Left lobe of liver (tissue), 2 donors: ENCODE results near the gene CCDC51. TPM values are rescaled to one million over a fixed set of nuclear protein-coding genes. Genes with fewer than 3 reads are reported as not detected.
A peak's percentile ranks its signal among the peaks of the same experiment; 100 is the strongest.
"Not testable (repeated sequence)": the region's sequence is repeated elsewhere in the genome, so short reads cannot be mapped to it uniquely, and the experiment has no call there.

Source experiments
- ATAC-seq: fragments of 200-7000 bp; cut with Tn5 transposase; one replicate; pipeline ENCODE4 v1.9.1; 2020; ENCODE audit warnings: mild to moderate bottlenecking, moderate library complexity
- DNase-seq: peaks from one replicate; pipeline ENCODE4 v3.0.0-alpha.2; 2020; ENCODE audit warnings: low spot score
- total RNA-seq: library from RNA; stranded (reverse); gene quantifications from one replicate; pipeline ENCODE4 v1.2.1, GENCODE V29; 2021
- donor health status: DM: no; HTN: no; CAD: no; lungs with moderate emphysema.
- donor health status: DM: no; HTN: yes; CAD: no.

Gene CCDC51
- total RNA-seq, 1 donor from 2014 or later = 9.2 TPM

- ATAC-seq = peak; percentile 3
Observed at GRCh38 chr3:48466386-48467109, 26.6 kb upstream of the CCDC51 start.

GRCh38 chr3:48465531-48466378 is 25.8 kb upstream of the CCDC51 start:
- DNase-seq (peak; percentile 96), ATAC-seq (peak; percentile 74)

More at GRCh38 chr3:48466386-48467109, 26.6 kb upstream of the CCDC51 start:
- DNase-seq = peak; percentile 62

DNA sequence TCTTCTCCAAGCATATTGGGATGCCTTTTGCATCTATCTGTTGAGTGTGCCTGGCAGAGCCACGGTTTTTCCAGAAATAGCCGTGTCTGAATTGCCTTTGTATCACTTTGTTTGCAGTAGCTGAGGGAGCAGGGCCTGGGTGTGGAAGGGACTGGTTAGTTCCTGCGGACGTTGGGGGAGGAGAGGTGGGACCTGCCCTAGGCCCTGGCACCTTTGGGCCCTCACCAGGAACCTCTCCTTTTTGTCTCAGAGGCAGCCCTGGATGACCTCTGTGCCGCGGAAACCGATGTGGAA is 25.3 kb upstream of the CCDC51 start:
- DNase-seq (no peak), ATAC-seq (no peak)

DNA sequence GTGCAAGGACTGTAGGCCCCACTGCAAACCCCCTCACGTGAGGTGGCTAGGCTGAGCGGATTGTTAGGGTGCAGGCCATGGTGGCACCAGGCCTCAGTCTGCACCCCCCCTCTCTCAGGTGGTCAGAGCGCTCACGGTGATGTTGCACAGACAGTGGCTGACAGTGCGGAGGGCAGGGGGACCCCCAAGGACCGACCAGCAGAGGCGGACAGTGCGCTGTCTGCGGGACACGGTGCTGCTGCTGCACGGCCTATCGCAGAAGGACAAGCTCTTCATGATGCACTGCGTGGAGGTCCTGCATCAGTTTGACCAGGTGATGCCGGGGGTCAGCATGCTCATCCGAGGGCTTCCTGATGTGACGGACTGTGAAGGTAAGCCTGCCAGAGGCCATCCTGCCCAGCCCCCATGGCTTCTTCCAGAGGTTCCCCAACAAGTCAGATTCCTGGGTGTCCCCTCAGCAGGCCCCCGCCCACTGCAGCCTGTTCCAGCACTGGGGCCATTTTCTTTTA is 24.8 kb upstream of the CCDC51 start:
- no peak for ATAC-seq
- no peak for DNase-seq

DNA sequence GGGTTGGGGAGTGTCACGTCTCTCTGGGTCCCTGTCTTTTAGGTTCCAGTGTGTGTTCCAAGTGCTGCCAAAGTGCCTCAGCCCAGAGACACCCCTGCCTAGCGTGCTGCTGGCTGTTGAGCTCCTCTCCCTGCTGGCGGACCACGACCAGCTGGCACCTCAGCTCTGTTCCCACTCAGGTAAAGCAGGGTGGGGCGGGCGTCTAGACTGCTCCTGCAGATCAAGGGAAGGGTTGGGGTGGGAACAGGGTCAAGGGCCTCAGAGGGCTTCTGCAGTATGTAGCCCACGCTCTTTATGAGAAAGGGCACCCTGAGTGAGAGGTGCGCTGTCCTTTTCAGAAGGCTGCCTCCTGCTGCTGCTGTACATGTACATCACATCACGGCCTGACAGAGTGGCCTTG is 23.8 kb upstream of the CCDC51 start:
- ATAC-seq (no peak), DNase-seq (no peak)

DNA sequence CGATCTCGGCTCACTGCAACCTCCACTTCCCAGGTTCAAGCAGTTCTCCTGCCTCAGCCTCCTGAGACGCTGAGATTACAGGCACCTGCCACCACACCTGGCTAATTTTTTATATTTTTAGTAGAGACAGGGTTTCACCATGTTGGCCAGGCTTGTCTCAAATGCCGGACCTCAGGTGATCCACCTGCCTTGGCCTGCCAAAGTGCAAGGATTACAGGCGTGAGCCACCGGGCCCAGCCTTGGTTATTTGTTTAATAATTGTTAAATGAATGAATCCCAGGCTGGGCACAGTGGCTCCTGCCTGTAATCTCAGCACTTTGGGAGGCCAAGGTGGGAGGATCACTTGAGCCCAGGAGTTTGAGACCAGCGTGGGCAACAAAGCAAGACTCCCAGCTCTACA is 21.8 kb upstream of the CCDC51 start:
- not testable (repeated sequence) for ATAC-seq, DNase-seq

- DNase-seq (no peak), ATAC-seq (no peak)
Observed at GRCh38 chr3:48460517-48460902, 20.6 kb upstream of the CCDC51 start.

- DNase-seq (no peak), ATAC-seq (no peak)
Observed at GRCh38 chr3:48459773-48460516, 20.0 kb upstream of the CCDC51 start.

GRCh38 chr3:48459331-48459730 is 19.4 kb upstream of the CCDC51 start:
- no peak for DNase-seq
- no peak for ATAC-seq

- no peak for ATAC-seq
Observed at GRCh38 chr3:48456456-48456855, 16.5 kb upstream of the CCDC51 start.

GRCh38 chr3:48451270-48451669 is 11.4 kb upstream of the CCDC51 start:
- ATAC-seq = no peak
- no peak for DNase-seq

More at GRCh38 chr3:48456456-48456855, 16.5 kb upstream of the CCDC51 start:
- no peak for DNase-seq

- ATAC-seq (peak; percentile 99), DNase-seq (peak; percentile 91)
Observed at GRCh38 chr3:48446425-48447193, 6.7 kb upstream of the CCDC51 start, which contains the start of gene ATRIP. TSS of gene ATRIP (plus strand) at chr3:48446737. CDS start at chr3:48446846, 109 bp downstream.

- ATAC-seq = no peak
Observed at GRCh38 chr3:48446043-48446424, 6.1 kb upstream of the CCDC51 start.

DNA sequence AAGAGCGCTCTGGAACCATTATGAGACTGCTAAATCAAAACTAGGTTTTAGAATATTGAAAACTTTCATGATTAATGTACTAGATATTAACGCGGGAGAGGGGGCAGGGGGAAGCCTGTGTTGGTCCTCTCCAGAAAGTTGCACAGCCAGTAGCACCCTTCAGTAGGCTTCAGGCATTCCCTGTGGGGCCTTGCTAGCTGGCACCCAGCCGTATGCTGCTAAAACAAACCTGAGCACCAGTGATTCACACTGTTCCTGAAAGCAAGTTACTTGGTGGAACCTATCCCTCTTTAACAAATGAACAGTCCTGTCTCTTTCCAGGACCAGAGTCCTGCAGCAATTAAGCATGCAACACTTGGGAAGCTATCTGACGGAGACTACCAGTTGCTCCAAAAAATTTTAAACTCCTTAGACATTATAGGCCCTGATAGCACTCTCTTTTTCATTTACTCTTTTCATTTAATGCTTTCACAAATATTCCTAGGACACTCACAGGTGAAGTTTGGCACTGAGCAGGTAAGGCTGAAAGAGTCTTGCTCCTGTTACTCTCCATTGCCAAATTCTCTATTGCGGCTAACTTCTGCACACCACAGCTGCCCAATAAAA is 5.5 kb upstream of the CCDC51 start:
- DNase-seq = no peak

More at GRCh38 chr3:48446043-48446424, 6.1 kb upstream of the CCDC51 start:
- no peak for DNase-seq

DNA sequence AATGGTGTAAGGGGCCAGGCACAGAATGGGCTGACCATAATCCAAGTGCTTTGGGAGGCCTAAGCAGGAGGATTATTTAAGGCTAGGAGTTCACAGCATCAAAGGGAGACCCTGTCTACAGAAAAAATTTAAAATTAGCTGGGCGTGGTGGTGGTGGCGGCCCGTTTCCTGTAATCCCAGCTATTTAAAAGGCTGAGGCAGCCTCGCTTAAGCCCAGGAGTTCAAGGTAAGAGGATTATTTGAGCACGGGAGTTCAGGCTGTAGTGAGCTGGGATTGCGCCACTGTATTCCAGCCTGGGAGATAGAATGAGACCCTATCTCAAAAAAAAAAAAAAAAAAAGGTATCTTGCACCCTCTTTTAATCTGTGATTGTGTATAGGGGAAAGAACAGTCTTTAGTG is 2.0 kb upstream of the CCDC51 start:
- no peak for ATAC-seq

More for the DNA sequence above, 5.5 kb upstream of the CCDC51 start:
- no peak for ATAC-seq

GRCh38 chr3:48440590-48440958 is 655 bp upstream of the CCDC51 start:
- DNase-seq (no peak), ATAC-seq (peak; percentile 4)

More for the DNA sequence above, 2.0 kb upstream of the CCDC51 start:
- no peak for DNase-seq

DNA sequence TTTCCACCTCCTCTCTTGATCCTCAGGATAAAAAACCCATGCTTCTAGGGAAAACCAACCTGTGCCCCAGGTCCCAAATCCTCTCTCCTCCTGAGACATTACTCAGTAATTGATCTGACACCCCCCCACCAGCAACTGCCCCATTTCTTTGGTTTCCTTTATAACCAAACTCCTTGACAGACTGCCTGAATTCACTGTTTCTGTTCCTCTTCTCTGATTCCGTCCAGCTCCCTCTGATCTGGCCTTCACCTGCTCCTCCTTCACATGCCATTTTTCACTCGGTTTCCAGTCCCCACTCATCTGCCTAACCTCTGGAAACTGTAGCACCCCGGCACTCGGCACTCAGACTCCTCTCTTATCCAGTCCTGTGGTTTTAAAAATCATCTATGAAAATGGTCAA is 2.1 kb downstream of the CCDC51 start:
- DNase-seq = no peak
- no peak for ATAC-seq

DNA sequence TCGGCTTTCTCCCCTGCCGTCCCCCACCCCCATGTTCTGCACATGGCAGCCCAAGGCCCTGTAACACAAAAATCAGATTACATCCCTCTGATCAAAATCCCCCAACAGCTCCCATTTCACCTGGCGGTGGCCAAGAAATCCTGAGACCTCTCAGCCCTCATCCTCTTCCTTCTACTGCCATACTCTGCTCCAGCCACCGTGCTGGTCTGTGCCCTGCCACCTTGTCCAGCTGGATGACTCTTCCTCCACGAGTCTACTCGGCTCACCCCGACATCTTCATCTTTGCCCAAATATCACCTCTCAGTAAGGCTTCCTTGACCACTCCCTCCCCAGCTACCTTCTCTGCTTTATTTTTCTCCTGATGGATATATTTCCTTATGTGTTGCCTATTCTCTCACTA is 3.1 kb downstream of the CCDC51 start:
- ATAC-seq = no peak
- no peak for DNase-seq

DNA sequence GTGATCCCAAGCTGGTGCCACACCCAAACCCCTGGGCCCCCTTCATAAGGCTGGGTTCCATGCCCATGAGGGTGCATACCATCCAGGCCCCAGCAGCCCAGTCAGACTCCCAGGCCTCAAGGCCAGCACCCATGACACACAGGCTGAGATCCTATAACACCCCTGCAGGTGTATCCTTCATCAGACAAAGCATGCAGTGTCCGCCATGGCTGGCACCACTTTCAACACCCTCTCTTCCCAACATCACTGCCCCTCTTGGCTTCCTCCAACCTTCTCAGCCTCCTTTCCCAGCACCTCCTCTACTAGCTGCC is 3.5 kb downstream of the CCDC51 start:
- ATAC-seq (no peak), DNase-seq (no peak)

- ATAC-seq (peak; percentile 79), DNase-seq (peak; percentile 88)
Observed at GRCh38 chr3:48435774-48436476, 4.0 kb downstream of the CCDC51 start.
